Thymus (tissue), 11 donors: ENCODE data around the gene GUCD1. TPM values are rescaled to one million over a fixed set of nuclear protein-coding genes. Genes with fewer than 3 reads are reported as not detected.

Source experiments
- DNase-seq, 9 donors: peaks; one replicate each; pipeline ENCODE4 v3.0.0-alpha.2; 2013; ENCODE audit warnings: low spot score in 9 of 9, low read depth in 6 of 9, missing footprints in 1 of 9
- H3K27ac ChIP-seq, 2 donors: one replicate each; pipeline ENCODE4 v1.5.1; 2013; ENCODE audit warnings: control low read depth in 1 of 2, low read depth in 1 of 2, low read length in 1 of 2, mild to moderate bottlenecking in 1 of 2, moderate library complexity in 1 of 2
- H3K27me3 ChIP-seq, 2 donors: one replicate each; pipeline ENCODE4 v1.5.1; 2013; ENCODE audit warnings: low read length in 1 of 2; ENCODE audit not compliant: control insufficient read depth in 2 of 2, insufficient read depth in 1 of 2
- H3K36me3 ChIP-seq, 2 donors: one replicate each; pipeline ENCODE4 v1.5.1; 2013; ENCODE audit warnings: low read length in 1 of 2, mild to moderate bottlenecking in 1 of 2, moderate library complexity in 1 of 2; ENCODE audit not compliant: control insufficient read depth in 2 of 2, insufficient read depth in 2 of 2
- H3K4me1 ChIP-seq, 2 donors: one replicate each; pipeline ENCODE4 v1.5.1; 2013; ENCODE audit warnings: low read length in 2 of 2; ENCODE audit not compliant: control insufficient read depth in 2 of 2, insufficient read depth in 2 of 2
- H3K4me3 ChIP-seq, 2 donors: one replicate each; pipeline ENCODE4 v1.5.1; 2013; ENCODE audit warnings: low read length in 2 of 2, control low read depth in 1 of 2, mild to moderate bottlenecking in 1 of 2
- H3K9me3 ChIP-seq, 2 donors: one replicate each; pipeline ENCODE4 v1.5.1; 2013; ENCODE audit warnings: low read length in 1 of 2, mild to moderate bottlenecking in 1 of 2; ENCODE audit not compliant: control insufficient read depth in 2 of 2, insufficient read depth in 1 of 2
- WGBS: extraction: QIAGEN DNeasy Blood & Tissue Kit; methylation state at CpG from one replicate; pipeline ENCODE4 v1.1.7; 2013; 5-methylcytosine and 5-hydroxymethylcytosine counted together
- polyA plus RNA-seq: library from polyadenylated mRNA; stranded (reverse); fragments of 200-250 nt; gene quantifications from one replicate; pipeline ENCODE4 v1.2.3, GENCODE V29; 2013
- total RNA-seq: library from RNA; stranded (reverse); fragments of 120-200 nt; gene quantifications from one replicate; pipeline ENCODE4 v1.2.4, GENCODE V29; 2013
- donor health status: healthy.

The GUCD1 gene
- total and polyA plus RNA-seq, 2 donors, result 54.1 to 65.9 TPM

GRCh38 chr22:24497841-24498258, 57.1 kb downstream of the GUCD1 start:
- Histone ChIP-seq H3K9me3 (peaks cover 4 to 16% of the 10 kb centered on the region in 2 donors), H3K4me1 (peaks cover 66 to 79% of the 10 kb centered on the region in 2 donors), H3K4me3 (no peak overlapping the region), H3K27ac (no peak overlapping the region), H3K27me3 (peaks cover 27 to 36% of the 10 kb centered on the region in 2 donors), H3K36me3 (peaks cover 0 to 3% of the 10 kb centered on the region in 2 donors)
- DNase-seq, result peak in 5 of 9 donors; percentile 45 to 81 (median 58)
- WGBS, result 4% methylated on average over 2 of the region's 2 CpGs

GRCh38 chr22:24496661-24497060, 58.3 kb downstream of the GUCD1 start:
- Histone ChIP-seq H3K27ac (no peak overlapping the region), H3K4me1 (peaks cover 54 to 67% of the 10 kb centered on the region in 2 donors), H3K36me3 (peaks cover 0 to 3% of the 10 kb centered on the region in 2 donors), H3K9me3 (peaks cover 4 to 16% of the 10 kb centered on the region in 2 donors), H3K4me3 (no peak overlapping the region), H3K27me3 (peaks cover 27 to 40% of the 10 kb centered on the region in 2 donors)
- 98% methylated on average over 2 of the region's 2 CpGs for WGBS
- no peak for DNase-seq

GRCh38 chr22:24496234-24496633, 58.7 kb downstream of the GUCD1 start:
- H3K9me3 ChIP-seq, result peaks cover 4 to 16% of the 10 kb centered on the region in 2 donors
- WGBS, result 95% methylated on average over 5 of the region's 5 CpGs
- peaks cover 0 to 3% of the 10 kb centered on the region in 2 donors for H3K36me3 ChIP-seq
- no peak for DNase-seq
- H3K27ac ChIP-seq, result no peak overlapping the region
- no peak overlapping the region for H3K4me3 ChIP-seq
- peaks cover 50 to 63% of the 10 kb centered on the region in 2 donors for H3K4me1 ChIP-seq
- H3K27me3 ChIP-seq, result peaks cover 27 to 40% of the 10 kb centered on the region in 2 donors

- WGBS, result 97% methylated on average over 17 of the region's 17 CpGs
Measured at GRCh38 chr22:24495365-24495675, 59.6 kb downstream of the GUCD1 start.

GRCh38 chr22:24494528-24495364, 60.2 kb downstream of the GUCD1 start, which contains the start of gene UPB1:
Gene UPB1 (plus strand): TSS chr22:24495332. CDS start chr22:24495404, 72 bp downstream.
- peak within 1 kb of the TSS in 1 of 2 donors; percentile 13 for H3K4me3 ChIP-seq
- H3K36me3 ChIP-seq, result peaks cover 0 to 3% of the 10 kb centered on the region in 2 donors
- peaks cover 27 to 40% of the 10 kb centered on the region in 2 donors for H3K27me3 ChIP-seq
- H3K9me3 ChIP-seq, result peaks cover 4 to 16% of the 10 kb centered on the region in 2 donors
- H3K27ac ChIP-seq, result no peak within 1 kb of the TSS
- 40% methylated on average over 76 of the region's 76 CpGs for WGBS
- H3K4me1 ChIP-seq, result peaks cover 35 to 48% of the 10 kb centered on the region in 2 donors
- peak in 1 of 9 donors; percentile 16 for DNase-seq

More at GRCh38 chr22:24495365-24495675, 59.6 kb downstream of the GUCD1 start:
- no peak for DNase-seq
- Histone ChIP-seq H3K27me3 (peaks cover 27 to 40% of the 10 kb centered on the region in 2 donors), H3K4me3 (no peak overlapping the region), H3K4me1 (peaks cover 41 to 54% of the 10 kb centered on the region in 2 donors), H3K27ac (no peak overlapping the region), H3K9me3 (peaks cover 4 to 16% of the 10 kb centered on the region in 2 donors), H3K36me3 (peaks cover 0 to 3% of the 10 kb centered on the region in 2 donors)

DNA sequence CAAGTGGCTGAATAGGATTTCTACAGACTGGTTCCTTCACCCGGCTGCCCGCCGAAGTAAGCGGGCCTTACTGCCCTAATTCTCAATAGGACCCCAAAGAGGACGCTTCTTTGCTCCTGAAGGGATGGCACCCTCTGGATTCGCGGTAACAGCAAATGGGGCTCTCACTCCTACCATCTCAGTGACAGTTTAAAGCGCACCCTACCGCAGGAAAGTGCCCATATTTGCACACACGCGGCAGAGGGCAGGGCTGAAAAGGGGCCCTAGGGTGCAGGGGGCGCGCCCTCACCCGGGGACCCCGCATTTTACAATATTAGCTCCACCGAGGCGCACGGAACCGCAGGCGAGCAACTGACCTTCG, 60.8 kb downstream of the GUCD1 start:
- Histone ChIP-seq H3K27ac (no peak overlapping the region), H3K4me3 (no peak overlapping the region), H3K4me1 (peaks cover 29 to 42% of the 10 kb centered on the region in 2 donors), H3K9me3 (peaks cover 4 to 16% of the 10 kb centered on the region in 2 donors), H3K27me3 (peaks cover 27 to 40% of the 10 kb centered on the region in 2 donors), H3K36me3 (peaks cover 0 to 3% of the 10 kb centered on the region in 2 donors)
- 65% methylated on average over 21 of the region's 21 CpGs for WGBS
- DNase-seq, result no peak

GRCh38 chr22:24492391-24492790, 62.5 kb downstream of the GUCD1 start:
- Histone ChIP-seq H3K9me3 (peaks cover 4 to 16% of the 10 kb centered on the region in 2 donors), H3K27me3 (peaks cover 27 to 40% of the 10 kb centered on the region in 2 donors), H3K4me3 (no peak overlapping the region), H3K36me3 (peaks cover 0 to 3% of the 10 kb centered on the region in 2 donors), H3K27ac (no peak overlapping the region), H3K4me1 (peaks cover 11 to 25% of the 10 kb centered on the region in 2 donors)
- 98% methylated on average over 3 of the region's 3 CpGs for WGBS
- DNase-seq, result no peak

Other genes with a start within 250 kb of the GUCD1 start
- gene ADORA2A, start 127.5 kb downstream of the GUCD1 start, total RNA-seq, result 77.4 TPM
- 21.8 TPM for gene ADORA2A, start 127.5 kb downstream of the GUCD1 start, polyA plus RNA-seq
- gene UPB1, start 59.8 kb downstream of the GUCD1 start, total RNA-seq, result 3.5 TPM
- gene UPB1, start 59.8 kb downstream of the GUCD1 start, polyA plus RNA-seq, result 6.3 TPM
- gene SNRPD3, start 861 bp upstream of the GUCD1 start, total RNA-seq, result 166 TPM
- 95.7 TPM for gene SNRPD3, start 861 bp upstream of the GUCD1 start, polyA plus RNA-seq
- gene LRRC75B, start 37.9 kb upstream of the GUCD1 start, total RNA-seq, result 2.6 TPM
- gene LRRC75B, start 37.9 kb upstream of the GUCD1 start, polyA plus RNA-seq, result 7.7 TPM
- gene GGT1, start 48.1 kb upstream of the GUCD1 start, total RNA-seq, result 16.0 TPM
- gene GGT1, start 48.1 kb upstream of the GUCD1 start, polyA plus RNA-seq, result 26.4 TPM
- 0.14 TPM for gene PIWIL3, start 219.6 kb upstream of the GUCD1 start, total RNA-seq
- gene PIWIL3, start 219.6 kb upstream of the GUCD1 start, polyA plus RNA-seq, result 0.05 TPM